Thyroid gland (tissue), 4 donors: ENCODE data around the gene ZFP92. TPM values are rescaled to one million over a fixed set of nuclear protein-coding genes. Genes with fewer than 3 reads are reported as not detected.
"Not testable (repeated sequence)": the region's sequence is repeated elsewhere in the genome, so short reads cannot be mapped to it uniquely, and the experiment has no call there.

Source experiments
- DNase-seq, 2 donors: peaks; one replicate each; pipeline ENCODE4 v3.0.0-alpha.2; 2019
- H3K27ac ChIP-seq, 3 donors: fragments of 200-600 bp; sonication (generic); 1 replicate in 2 of 3; 2 replicates in 1 of 3; pipeline ENCODE4 v1.5.1; 2016 to 2019; ENCODE audit warnings: mild to moderate bottlenecking in 1 of 3, moderate library complexity in 1 of 3
- H3K27me3 ChIP-seq: fragments of 200-600 bp; sonication (generic); one replicate; pipeline ENCODE4 v1.5.1; 2019
- H3K36me3 ChIP-seq, 2 donors: fragments of 200-600 bp; sonication (generic); one replicate each; pipeline ENCODE4 v1.5.1; 2016 to 2019
- H3K4me1 ChIP-seq, 2 donors: fragments of 200-600 bp; sonication (generic); one replicate each; pipeline ENCODE4 v1.5.1; 2017 to 2019
- H3K4me3 ChIP-seq, 3 donors: fragments of 200-600 bp; sonication (generic); replicated peaks in 1 of 3; 1 replicate in 2 of 3; 2 replicates in 1 of 3; pipeline ENCODE4 v1.5.1; 2016; ENCODE audit warnings: mild to moderate bottlenecking in 1 of 3
- H3K9me3 ChIP-seq: fragments of 200-600 bp; sonication (generic); one replicate; pipeline ENCODE4 v1.5.1; 2017
- CTCF ChIP-seq, 6 experiments: fragments of 200-600 bp in 3 of 6; fragments of 450-650 bp in 3 of 6; sonication (generic) in 3 of 6; IDR thresholded peaks; one replicate each; pipeline ENCODE4 v1.5.1; 2016 to 2019; ENCODE audit warnings: antibody characterized with exemption in 6 of 6, mild to moderate bottlenecking in 2 of 6, inconsistent platforms in 1 of 6, moderate library complexity in 1 of 6
- POLR2A ChIP-seq, 2 donors: fragments of 450-650 bp; IDR thresholded peaks; one replicate each; pipeline ENCODE4 v1.6.1; 2017; ENCODE audit warnings: antibody characterized with exemption in 2 of 2, mild to moderate bottlenecking in 2 of 2, moderate library complexity in 1 of 2
- WGBS, 2 donors: methylation state at CpG; one replicate each; pipeline ENCODE4 v1.1.5; 2017; 5-methylcytosine and 5-hydroxymethylcytosine counted together
- intact Hi-C: fragments of 100-400 bp; cut with DNase I; formaldehyde crosslinking; loops from one replicate; pipeline ENCODE4 v1.15.1; 2023
- total RNA-seq, 4 donors: library from RNA; depleted of rRNA; stranded (reverse); fragments of >200 nt; gene quantifications; one replicate each; pipeline ENCODE4 v1.2.3, GENCODE V29; 2016

The ZFP92 gene
- total RNA-seq, 4 donors from 2014 or later = 1.1 to 1.8 (median 1.4) TPM

GRCh38 chrX:153400146-153401132 lies 10.8 kb upstream of the ZFP92 start:
- no peaks in the 10 kb centered on the region for H3K9me3 ChIP-seq
- 57 to 75% methylated on average over 21 to 23 of the region's 60 CpGs for WGBS, 2 donors
- H3K4me1 ChIP-seq = no peaks in the 10 kb centered on the region
- H3K27me3 ChIP-seq = no peaks in the 10 kb centered on the region
- peak in 1 of 2 donors; percentile 19 for DNase-seq
- no peak overlapping the region for H3K4me3 ChIP-seq
- intact Hi-C loops = no loop called here
- no peaks in the 10 kb centered on the region for H3K36me3 ChIP-seq
- peak in 5 of 6 experiments; percentile 21 to 55 (median 47) for TF ChIP-seq CTCF (IDR thresholded peaks at IDR 0.05)
- TF ChIP-seq POLR2A (IDR thresholded peaks at IDR 0.05) = no peak
- H3K27ac ChIP-seq = no peak overlapping the region

- Histone ChIP-seq H3K27ac (no peak within 1 kb of the TSS), H3K36me3 (no peaks in the 10 kb centered on the region), H3K9me3 (no peaks in the 10 kb centered on the region), H3K27me3 (no peaks in the 10 kb centered on the region), H3K4me3 (no peak within 1 kb of the TSS), H3K4me1 (no peaks in the 10 kb centered on the region)
- DNase-seq = no peak
- no peak for TF ChIP-seq CTCF (IDR thresholded peaks at IDR 0.05)
- no peak for TF ChIP-seq POLR2A (IDR thresholded peaks at IDR 0.05)
- intact Hi-C loops = no loop called here
- WGBS, 2 donors = 91 to 93% methylated on average over 18 to 24 of the region's 29 CpGs
These were observed 10.0 kb upstream of the ZFP92 start, which contains the start of gene PNMA6E for GRCh38 chrX:153401133-153401764. Gene PNMA6E (minus strand): TSS chrX:153401350. CDS start chrX:153398849, 2,501 bp downstream.

GRCh38 chrX:153404333-153404732 lies 6.9 kb upstream of the ZFP92 start:
- intact Hi-C loops, H3K9me3 ChIP-seq, H3K36me3 ChIP-seq, H3K27ac ChIP-seq, H3K4me1 ChIP-seq, H3K4me3 ChIP-seq, DNase-seq, H3K27me3 ChIP-seq: not testable (repeated sequence)
- 81 to 88% methylated on average over 5 of the region's 5 CpGs for WGBS, 2 donors

- Histone ChIP-seq H3K4me3 (no peak overlapping the region), H3K36me3 (no peaks in the 10 kb centered on the region), H3K4me1 (no peaks in the 10 kb centered on the region), H3K27ac (no peak overlapping the region), H3K27me3 (no peaks in the 10 kb centered on the region), H3K9me3 (no peaks in the 10 kb centered on the region)
- DNase-seq = no peak
- 60 to 69% methylated on average over 4 to 5 of the region's 5 CpGs for WGBS, 2 donors
- intact Hi-C loops = no loop called here
- TF ChIP-seq CTCF (IDR thresholded peaks at IDR 0.05) (no peak), POLR2A (IDR thresholded peaks at IDR 0.05) (no peak)
These were observed 5.8 kb upstream of the ZFP92 start for GRCh38 chrX:153405426-153405825.

- no peak overlapping the region for H3K4me3 ChIP-seq
- H3K27ac ChIP-seq = no peak overlapping the region
- TF ChIP-seq CTCF (IDR thresholded peaks at IDR 0.05) (no peak), POLR2A (IDR thresholded peaks at IDR 0.05) (no peak)
- intact Hi-C loops = no loop called here
- no peaks in the 10 kb centered on the region for H3K27me3 ChIP-seq
- H3K36me3 ChIP-seq = no peaks in the 10 kb centered on the region
- no peaks in the 10 kb centered on the region for H3K9me3 ChIP-seq
- 92% methylated on average over 7 to 8 of the region's 9 CpGs for WGBS, 2 donors
- no peak for DNase-seq
- H3K4me1 ChIP-seq = no peaks in the 10 kb centered on the region
These were observed 5.3 kb upstream of the ZFP92 start for GRCh38 chrX:153406011-153406410.
